GM12878 (cell line): ENCODE measurements around the gene BEST2. TPM values are rescaled to one million over a fixed set of nuclear protein-coding genes. Genes with fewer than 3 reads are reported as not detected.
A peak's percentile ranks its signal among the peaks of the same experiment; 100 is the strongest.

ENCODE experiments used
- ASH2L ChIP-seq: fragments of 300-600, 200-600 bp; sonication (generic); IDR thresholded peaks from 2 replicates; pipeline ENCODE4 v1.6.1; 2017; ENCODE audit warnings: low read depth, mild to moderate bottlenecking, borderline replicate concordance
- BCL11A ChIP-seq: IDR thresholded peaks from 2 replicates; pipeline ENCODE4 v1.6.1; 2011; ENCODE audit warnings: low read depth, low read length
- CHD2 ChIP-seq: IDR thresholded peaks from 2 replicates; pipeline ENCODE4 v1.6.1; 2011; ENCODE audit warnings: low read depth, low read length, improper control_type of control experiment, borderline replicate concordance
- EP300 ChIP-seq, 2 experiments: fragments of 150-350 bp in 1 of 2; IDR thresholded peaks; 2 replicates each; pipeline ENCODE4 v1.6.1; 2011 to 2012; ENCODE audit warnings: low read depth in 2 of 2, low read length in 2 of 2, borderline replicate concordance in 1 of 2, improper control_type of control experiment in 1 of 2, inconsistent platforms in 1 of 2; ENCODE audit not compliant: control insufficient read depth in 1 of 2
- ESRRA ChIP-seq: IDR thresholded peaks from 2 replicates; pipeline ENCODE4 v1.6.1; 2012; ENCODE audit warnings: mild to moderate bottlenecking, low read length, improper control_type of control experiment
- FOS ChIP-seq: IDR thresholded peaks from 3 replicates; pipeline ENCODE4 v1.6.1; 2011; ENCODE audit warnings: borderline replicate concordance; ENCODE audit not compliant: insufficient read length; ENCODE audit errors: extremely low read depth
- HSF1 ChIP-seq: fragments of 150-350 bp; IDR thresholded peaks from 2 replicates; pipeline ENCODE4 v1.6.1; 2014; ENCODE audit warnings: mild to moderate bottlenecking, low read depth, low read length
- MEF2A ChIP-seq: IDR thresholded peaks from 2 replicates; pipeline ENCODE4 v1.6.1; 2011; ENCODE audit warnings: low read depth, mild to moderate bottlenecking, low read length, moderate library complexity; ENCODE audit not compliant: insufficient read depth
- MYB ChIP-seq: fragments of 150-350 bp; IDR thresholded peaks from 2 replicates; pipeline ENCODE4 v1.6.1; 2014; ENCODE audit warnings: mild to moderate bottlenecking, low read depth, low read length, borderline replicate concordance
- NFXL1 ChIP-seq: fragments of 450-650 bp; IDR thresholded peaks from 2 replicates; pipeline ENCODE4 v1.6.1; 2017; ENCODE audit warnings: antibody characterized with exemption, mild to moderate bottlenecking, borderline replicate concordance
- NKRF ChIP-seq: fragments of 450-650 bp; conservative IDR thresholded peaks from 2 replicates; pipeline ENCODE4 v1.6.1; 2017; ENCODE audit warnings: mild to moderate bottlenecking, moderate library complexity
- PAX8 ChIP-seq: fragments of 450-650 bp; IDR thresholded peaks from 2 replicates; pipeline ENCODE4 v1.6.1; 2017; ENCODE audit warnings: mild to moderate bottlenecking, moderate library complexity
- RCOR1 ChIP-seq: conservative IDR thresholded peaks from 2 replicates; pipeline ENCODE4 v1.6.1; 2012; ENCODE audit warnings: low read depth, low read length, improper control_type of control experiment
- SIN3A ChIP-seq: IDR thresholded peaks from 2 replicates; pipeline ENCODE4 v1.6.1; 2012; ENCODE audit warnings: low read depth, low read length, improper control_type of control experiment
- SUPT20H ChIP-seq: IDR thresholded peaks from 2 replicates; pipeline ENCODE4 v1.6.1; 2011; ENCODE audit warnings: low read depth, mild to moderate bottlenecking, low read length, moderate library complexity, borderline replicate concordance; ENCODE audit not compliant: control insufficient read depth
- USF1 ChIP-seq: IDR thresholded peaks from 2 replicates; pipeline ENCODE4 v1.6.1; 2011; ENCODE audit warnings: borderline replicate concordance, low read depth, mild to moderate bottlenecking, moderate library complexity, mixed read lengths, low read length; ENCODE audit not compliant: insufficient read depth; ENCODE audit errors: extremely low read length
- ZNF207 ChIP-seq: fragments of 450-650 bp; IDR thresholded peaks from 2 replicates; pipeline ENCODE4 v1.6.1; 2014; ENCODE audit warnings: antibody characterized with exemption, mild to moderate bottlenecking, borderline replicate concordance
- ZNF384 ChIP-seq: IDR thresholded peaks from 2 replicates; pipeline ENCODE4 v1.6.1; 2012; ENCODE audit warnings: low read depth, mild to moderate bottlenecking, low read length, improper control_type of control experiment, borderline replicate concordance
- ZNF687 ChIP-seq: fragments of 450-650 bp; IDR thresholded peaks from 2 replicates; pipeline ENCODE4 v1.6.1; 2017; ENCODE audit warnings: mild to moderate bottlenecking, moderate library complexity
- polyA plus RNA-seq, 11 experiments: library from polyadenylated mRNA; depleted of rRNA in 4 of 11; unstranded in 6 of 11; stranded (reverse) in 5 of 11; fragments of >200 nt; fragmentation: Nextera tagmentation in 4 of 11; fragmentation: Illumina TruSeq in 1 of 11; extraction: Ambion mirVana in 4 of 11; extraction: Trizol in 1 of 11; gene quantifications; 1 replicate in 1 of 11; 2 replicates in 10 of 11; pipeline versions ENCODE4 v1.2.1 to v1.2.3, GENCODE V29; 2011 to 2016; ENCODE audit warnings: inconsistent platforms in 2 of 11, missing spikeins in 2 of 11, low read depth in 1 of 11
- total RNA-seq, 4 experiments: library from RNA; depleted of rRNA in 3 of 4; stranded (reverse); fragments of >200 nt in 3 of 4; fragmentation: Illumina TruSeq in 1 of 4; extraction: Trizol in 1 of 4; gene quantifications; 2 replicates each; pipeline versions ENCODE4 v1.2.1 to v1.2.3, GENCODE V29; 2013 to 2021

Gene BEST2
- total and polyA plus RNA-seq, 10 of the 15 experiments (the other 5 are each of a cell fraction or from before 2014, with no cell fraction given): not detected

- TF ChIP-seq NKRF: no peak
- no peak for TF ChIP-seq FOS
- no peak for TF ChIP-seq ZNF384
- no peak for TF ChIP-seq USF1
- no peak for TF ChIP-seq ASH2L
- TF ChIP-seq CHD2: 0 out of 2 replicates have a peak, but pooled peaks have one; percentile 10
- no peak for TF ChIP-seq MYB
- no peak for TF ChIP-seq SIN3A
- no peak for TF ChIP-seq HSF1
- TF ChIP-seq EP300 (IDR thresholded peaks at IDR 0.05; ENCODE audit: borderline replicate concordance in 1 of 2, control insufficient read depth in 1 of 2, low read depth in 2 of 2, low read length in 2 of 2): 0 out of 4 replicates have a peak, but pooled peaks of 1 of the 2 experiments have one; percentile 23
- TF ChIP-seq ESRRA: no peak
- no peak; the same call in 1 of the 2 replicates for TF ChIP-seq PAX8
- TF ChIP-seq RCOR1: no peak
- no peak for TF ChIP-seq ZNF687
- TF ChIP-seq BCL11A: no peak
- no peak for TF ChIP-seq NFXL1
- no peak for TF ChIP-seq ZNF207
- no peak for TF ChIP-seq SUPT20H
- no peak for TF ChIP-seq MEF2A
These were observed 33.4 kb downstream of the BEST2 start (continued) for GRCh38 chr19:12784871-12785430.
